Stimulated activated CD4-positive, alpha-beta T cell treated with anti-CD3 and anti-CD28 coated beads, Interleukin-1b, Interleukin-23, amount 100 ng/mL, for 4 hours (primary cell): Measurements from ENCODE around the gene PTAFR.

Experiments
- DNase-seq, 2 donors: peaks; one replicate each; pipeline ENCODE4 v3.0.0-alpha.2; 2020; ENCODE audit warnings: low read depth in 2 of 2

PTAFR gene

DNA sequence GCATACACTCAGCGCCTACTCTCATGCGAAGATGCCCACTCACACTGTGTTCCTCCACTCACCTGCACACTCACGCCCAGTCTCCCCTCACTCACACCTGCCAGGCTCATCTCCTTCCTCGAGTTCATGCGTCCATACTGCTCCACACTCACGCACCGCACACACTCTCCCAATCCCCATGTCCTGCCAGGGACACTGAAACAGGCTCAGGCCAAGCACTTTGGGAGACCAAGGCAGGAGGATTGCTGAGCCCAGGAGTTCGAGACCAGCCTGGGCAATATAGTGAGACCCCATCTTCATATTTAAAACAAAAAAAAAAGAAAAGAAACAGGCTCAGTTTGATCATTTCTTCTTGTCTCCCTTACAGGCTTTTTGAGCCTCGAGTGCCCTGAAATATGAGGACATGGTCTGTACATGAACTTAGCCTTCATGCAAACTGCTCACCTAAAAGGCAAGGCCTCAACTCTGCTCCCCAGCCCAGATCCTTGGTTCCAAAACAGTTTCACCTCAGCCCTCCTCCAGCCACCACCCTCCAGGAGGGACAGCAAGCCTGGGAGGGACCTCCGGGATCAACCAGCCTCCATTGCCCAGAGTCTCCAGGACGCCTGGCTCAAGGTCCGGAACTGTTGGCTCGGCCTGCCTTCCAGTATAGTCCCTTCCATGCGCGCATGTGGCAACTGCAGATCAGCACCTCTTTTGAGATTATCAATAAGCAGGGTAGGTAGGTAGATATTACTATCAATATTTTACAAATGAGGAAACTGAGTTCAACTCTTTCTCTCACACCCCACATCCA, 2.4 kb upstream of the PTAFR start:
- DNase-seq: no peak

DNA sequence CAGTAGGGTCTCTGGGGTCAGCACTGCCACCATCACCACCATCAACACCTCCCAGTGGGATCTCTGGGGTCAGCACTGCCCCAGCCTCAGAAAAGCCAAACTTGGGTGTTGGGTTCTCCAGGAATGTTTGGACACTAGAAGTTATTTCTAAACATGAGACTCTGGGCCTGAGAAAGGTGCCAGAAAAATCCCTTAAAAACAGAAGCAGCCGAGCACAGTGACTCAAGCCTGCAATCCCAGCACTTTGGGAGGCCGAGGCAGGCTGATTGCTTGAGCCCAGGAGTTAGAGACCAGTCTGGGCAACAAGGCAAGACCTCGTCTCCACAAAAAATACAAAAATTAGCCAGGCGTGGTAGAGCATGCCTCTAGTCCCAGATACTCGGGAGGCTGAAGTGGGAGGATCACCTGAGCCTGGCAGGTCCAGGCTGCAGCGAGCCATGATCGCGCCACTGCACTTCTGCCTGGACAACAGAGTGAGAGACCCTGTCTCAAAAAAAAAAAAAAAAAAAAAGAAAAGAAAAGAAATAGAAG, 470 bp downstream of the PTAFR start:
- DNase-seq: no peak

DNA sequence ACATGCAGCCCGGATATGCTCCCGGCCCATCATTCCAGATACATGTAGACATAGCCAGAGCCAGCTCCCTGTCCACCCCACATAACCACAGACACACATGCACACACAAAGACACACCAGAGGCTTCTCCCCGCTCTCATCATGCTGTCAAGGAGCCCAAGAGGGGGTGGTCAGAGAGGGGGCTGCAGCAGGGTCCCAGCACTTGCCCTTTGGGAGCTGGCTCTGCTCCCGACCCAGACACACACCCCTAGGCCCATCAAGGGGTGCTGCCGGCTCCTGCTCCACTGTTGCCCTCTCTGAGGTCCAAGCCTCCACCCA, 2.6 kb downstream of the PTAFR start:
- no peak for DNase-seq

DNA sequence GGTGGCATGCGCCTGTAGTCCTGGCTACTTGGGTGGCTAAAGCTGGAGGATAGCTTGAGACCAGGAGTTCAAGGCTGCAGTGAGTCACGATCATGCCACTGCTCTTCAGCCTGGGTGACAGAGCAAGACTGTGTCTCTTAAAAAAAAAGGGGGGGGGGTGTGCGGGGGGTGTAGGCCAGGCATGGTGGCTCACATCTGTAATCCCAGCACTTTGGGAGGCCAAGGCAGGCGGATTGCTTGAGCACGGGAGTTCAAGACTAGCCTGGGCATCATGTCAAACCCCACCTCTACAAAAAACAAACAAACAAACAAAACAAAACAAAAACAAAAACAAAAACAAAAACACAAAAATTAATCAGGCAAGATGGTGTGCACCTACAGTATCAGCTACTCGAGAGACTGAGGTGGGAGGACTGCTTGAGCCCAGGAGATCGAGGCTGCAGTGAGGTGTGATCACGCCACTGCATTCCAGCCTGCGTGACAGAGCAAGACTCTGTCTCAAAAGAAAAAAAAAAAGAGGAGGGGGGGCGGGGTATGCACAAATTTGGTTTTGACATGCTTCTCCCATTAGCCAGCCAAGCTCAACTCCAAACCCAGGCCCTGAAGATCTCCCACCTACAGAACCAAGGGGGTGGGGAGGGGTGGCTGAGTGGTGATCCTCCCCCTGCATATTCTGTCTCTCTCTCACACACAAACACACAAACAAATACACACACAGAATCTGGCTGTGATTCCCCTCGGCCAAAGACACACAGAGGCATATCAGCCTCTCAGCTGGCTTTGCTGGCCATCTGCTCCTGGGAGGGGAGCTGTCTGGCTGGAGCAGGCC, 3.1 kb downstream of the PTAFR start:
- DNase-seq: no peak

DNA sequence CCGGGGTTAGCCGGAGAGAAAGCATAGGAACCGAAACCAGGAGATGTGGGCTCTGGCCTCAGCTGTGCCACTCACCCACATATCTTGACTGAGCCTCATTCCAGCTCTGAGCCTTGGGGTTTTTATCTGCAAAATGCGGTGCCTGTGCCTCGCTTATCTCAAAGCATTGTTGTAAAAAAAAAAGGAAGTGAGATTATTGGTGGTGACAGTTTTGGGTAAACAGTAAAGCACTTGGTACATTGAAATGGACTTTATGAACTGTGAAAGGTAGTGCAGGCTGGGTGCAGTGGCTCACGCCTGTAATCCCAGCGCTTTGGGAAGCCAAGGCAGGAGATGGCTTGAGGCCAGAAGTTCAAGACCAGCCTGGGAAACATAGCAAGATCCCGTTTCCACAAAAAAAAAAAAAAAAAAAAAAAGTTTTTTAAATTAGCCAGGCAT, 3.8 kb downstream of the PTAFR start:
- no peak for DNase-seq

DNA sequence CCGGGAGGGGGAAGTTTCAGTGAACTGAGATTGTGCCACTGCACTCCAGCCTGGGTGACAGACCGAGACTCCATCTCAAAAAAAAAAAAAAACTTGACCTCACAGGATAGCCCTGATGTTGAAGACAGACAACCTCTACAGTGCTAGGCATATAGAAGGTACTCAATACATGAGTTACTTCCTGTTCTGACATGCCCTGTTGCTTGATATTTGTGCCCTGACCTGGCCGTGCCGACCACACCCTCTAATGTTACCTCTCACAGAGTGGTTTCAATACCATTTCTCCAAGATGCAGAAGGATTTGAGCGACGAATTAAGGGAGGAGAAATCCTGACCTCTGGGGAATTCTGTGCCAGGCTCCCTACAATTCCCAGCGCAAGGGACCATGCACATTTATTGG, 5.2 kb downstream of the PTAFR start:
- DNase-seq: no peak

DNA sequence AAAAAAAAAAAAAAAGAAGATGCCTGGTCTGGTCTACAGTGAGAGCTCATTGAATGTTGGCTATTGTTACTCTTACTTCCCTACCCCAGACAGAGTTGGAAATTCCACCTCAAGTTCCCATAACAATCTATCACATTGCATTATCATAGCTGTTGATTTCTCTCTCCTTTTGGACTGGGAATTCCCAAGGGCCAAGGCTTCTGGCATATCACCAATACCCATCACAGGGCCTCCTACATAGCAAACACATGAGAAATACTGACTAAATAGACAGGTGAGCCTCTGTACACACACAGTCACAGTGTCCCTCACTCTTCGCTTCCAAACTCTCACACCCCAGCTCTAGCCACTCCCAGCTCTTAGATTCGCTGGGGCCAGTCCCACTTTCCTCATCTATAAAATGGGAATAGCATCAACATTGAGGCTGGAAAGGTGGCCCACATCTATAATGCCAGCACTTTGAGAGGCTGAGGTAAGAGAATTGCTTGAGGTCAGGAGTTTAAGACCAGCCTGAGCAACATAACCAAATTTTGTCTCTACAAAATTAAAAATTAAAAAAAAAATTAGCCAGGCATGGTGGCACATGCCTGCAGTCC, 6.4 kb downstream of the PTAFR start:
- DNase-seq: no peak

DNA sequence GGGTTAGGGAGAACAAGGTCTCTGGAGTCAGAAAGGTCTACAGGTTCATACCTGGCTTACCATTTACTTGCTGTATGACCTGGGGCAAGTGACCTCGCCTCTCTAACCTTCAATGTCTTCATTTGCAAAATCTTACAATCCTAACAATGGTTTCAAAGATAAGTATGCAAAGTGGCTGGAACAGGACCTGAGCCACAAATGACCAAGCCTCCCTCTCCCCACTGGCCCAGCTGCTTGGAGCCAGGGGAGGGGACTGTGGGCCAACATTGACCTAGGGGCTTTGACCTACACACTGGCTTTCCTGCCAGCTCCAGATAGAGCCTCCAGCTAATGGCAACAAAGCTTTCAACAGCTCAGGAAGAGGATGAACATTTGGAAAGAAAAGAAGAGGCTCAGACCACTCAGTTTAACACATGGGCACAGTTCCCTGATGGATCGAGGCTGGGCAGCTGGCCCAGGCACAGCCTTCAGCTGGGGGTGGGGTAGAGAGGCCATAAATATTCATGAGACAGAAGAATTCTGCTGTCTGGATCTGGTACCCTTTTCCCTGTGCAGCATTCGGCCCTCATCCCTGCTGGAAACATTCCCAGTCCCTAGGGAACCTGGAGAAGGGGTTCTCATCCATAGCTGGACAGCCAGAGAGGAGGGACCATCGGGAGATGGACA, 12.9 kb downstream of the PTAFR start:
- no peak for DNase-seq

DNA sequence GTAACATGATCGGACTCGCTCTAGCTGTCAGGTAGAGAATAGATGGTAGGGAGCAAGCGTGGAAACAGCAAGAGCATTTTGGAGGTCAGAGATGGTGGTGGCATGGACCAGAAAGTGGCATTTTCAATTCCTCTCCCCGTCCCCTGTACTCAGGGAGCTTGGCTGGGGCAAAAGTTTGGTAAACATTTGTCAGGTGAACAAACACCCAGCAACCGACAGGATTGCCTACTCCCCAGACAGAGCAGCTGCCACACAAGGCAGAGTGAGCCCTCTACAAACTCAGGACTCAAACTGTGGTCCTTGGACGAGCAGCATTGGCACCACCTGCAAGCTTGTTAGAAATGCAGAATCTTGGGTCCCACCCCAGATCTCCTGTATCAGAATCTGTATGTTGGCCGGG, 14.3 kb downstream of the PTAFR start:
- no peak for DNase-seq

DNA sequence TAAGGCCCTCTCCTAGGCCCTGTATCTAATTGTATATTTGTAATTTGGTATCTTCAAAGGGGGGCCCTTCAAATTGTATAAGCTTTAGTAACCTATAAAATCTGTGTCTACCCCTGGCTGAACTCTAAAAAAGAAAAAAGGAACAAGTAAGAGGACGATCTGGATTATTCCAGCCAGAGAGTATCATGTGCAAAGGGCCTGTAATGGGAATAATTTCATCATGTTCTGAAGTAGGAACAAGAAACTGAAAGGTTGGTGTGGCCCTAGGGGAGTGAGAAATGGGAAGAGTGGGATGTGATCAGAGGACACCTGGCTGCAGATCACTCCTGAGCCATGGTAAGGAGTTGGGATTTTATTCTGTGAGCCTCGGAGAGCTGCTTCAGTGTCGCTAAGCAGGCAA, 14.7 kb downstream of the PTAFR start:
- no peak for DNase-seq

DNA sequence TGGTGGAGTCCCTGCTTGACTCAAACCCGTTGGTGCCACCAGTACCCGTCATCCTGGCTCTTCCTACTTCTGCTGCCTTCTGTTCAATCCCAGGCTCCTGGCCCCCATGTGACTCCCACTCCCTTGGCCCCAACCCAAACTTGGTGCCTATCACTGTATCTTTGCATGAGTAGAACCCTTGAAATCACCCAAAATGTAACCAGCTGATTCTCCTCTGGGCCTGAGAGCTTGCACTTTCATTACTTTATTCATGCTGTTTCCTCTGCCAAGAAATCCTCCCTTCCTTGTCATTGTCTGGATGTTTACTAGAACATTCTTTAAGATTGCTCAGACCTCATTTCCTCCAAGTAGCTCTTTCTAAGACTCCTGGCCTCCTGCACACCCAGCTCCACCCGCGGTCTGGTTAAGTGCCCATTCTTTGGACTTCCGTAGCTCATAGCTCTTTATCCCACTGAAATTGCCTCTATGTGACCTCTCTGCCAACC, 15.7 kb downstream of the PTAFR start:
- DNase-seq: no peak

DNA sequence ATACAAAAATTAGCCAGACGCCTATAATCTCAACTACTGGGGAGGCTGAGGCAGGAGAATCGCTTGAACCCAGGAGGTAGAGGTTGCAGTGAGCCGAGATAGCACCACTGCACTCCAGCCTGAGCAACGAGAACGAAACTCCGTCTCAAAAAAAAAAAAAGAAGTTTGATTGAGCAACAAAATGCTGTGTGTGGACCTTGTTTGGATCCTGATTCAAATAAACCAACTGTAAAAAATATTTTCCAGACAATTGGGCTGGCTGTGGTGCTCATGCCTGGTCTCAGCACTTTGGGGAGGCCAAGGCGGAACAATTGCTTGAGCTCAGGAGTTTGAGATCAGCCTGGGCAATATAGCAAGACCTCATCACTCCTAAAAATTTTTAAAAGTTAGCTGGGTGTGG, 16.8 kb downstream of the PTAFR start:
- no peak for DNase-seq

DNA sequence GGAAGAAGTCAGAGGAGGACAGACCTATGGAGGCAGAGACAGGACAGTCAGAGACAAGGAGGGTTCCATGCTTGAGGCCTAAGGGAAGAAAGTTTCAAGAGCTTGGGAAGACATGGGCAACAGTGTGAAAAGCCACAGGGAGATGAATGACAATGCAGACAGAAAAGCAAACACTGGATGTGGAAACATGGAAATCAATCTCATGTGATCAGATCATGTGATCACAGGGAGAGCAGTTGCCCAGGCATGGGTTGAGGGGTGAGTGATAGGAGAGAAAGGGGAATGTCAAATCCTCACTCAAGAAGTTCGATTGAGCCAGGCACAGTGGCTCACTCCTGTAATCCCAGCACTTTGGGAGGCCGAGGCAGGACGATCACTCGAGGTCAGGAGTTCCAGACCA, 17.2 kb downstream of the PTAFR start:
- DNase-seq: no peak

DNA sequence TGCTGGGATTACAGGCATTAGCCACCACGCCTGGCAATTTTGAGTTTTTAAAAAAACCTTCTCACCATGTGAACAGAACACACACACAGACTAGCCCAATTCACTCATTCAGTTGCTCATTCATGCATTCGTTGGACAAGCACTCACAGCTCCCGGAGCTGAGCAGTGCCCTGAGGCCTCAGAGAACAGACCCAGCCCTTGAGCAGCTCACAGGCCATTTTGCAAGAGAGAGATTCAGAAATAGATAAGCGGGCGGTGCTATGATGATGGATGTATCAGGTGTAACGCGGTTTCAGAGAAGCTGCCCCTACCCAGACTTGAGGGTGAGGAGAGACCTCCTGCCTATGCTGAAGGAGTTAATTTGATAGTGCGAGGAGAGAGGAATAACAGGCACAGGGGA, 18.6 kb downstream of the PTAFR start:
- DNase-seq: no peak

DNA sequence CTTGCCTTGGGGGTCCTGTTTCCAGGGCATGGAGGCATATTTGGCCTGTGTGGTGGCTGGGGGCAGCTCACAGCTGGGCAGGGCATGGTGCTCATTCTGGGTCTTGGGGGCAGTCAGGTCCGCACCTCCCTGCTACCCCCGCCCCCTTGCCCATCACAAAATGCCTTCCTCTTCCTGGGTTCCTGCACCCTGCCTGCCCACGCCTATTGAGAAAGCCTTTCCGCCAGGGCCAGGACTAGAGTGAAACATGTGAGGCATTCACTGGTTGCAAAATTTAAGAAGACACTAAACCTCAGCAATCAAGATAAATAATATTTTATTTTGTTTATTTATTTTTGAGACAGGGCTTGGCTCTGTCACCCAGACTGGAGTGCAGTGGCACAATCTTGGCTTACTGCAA, 19.7 kb downstream of the PTAFR start:
- DNase-seq: no peak

DNA sequence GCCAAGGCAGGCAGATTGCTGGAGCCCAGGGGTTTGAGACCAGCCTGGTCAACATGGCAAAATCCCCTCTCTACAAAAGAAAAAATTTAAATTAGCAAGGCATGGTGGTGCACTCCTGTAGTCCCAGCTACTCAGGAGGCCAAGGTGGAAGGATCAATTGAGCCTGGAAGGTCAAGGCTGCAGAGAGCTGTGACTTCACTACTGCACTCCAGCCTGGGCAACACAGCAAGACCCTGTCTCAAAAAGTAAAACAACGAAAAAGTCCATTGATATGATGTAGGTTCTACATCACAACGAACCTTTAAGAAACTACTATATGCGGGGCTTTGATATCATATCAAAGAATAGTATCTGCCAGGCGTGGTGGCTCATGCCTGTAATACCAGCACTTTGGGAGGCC, 20.9 kb downstream of the PTAFR start:
- DNase-seq: no peak

DNA sequence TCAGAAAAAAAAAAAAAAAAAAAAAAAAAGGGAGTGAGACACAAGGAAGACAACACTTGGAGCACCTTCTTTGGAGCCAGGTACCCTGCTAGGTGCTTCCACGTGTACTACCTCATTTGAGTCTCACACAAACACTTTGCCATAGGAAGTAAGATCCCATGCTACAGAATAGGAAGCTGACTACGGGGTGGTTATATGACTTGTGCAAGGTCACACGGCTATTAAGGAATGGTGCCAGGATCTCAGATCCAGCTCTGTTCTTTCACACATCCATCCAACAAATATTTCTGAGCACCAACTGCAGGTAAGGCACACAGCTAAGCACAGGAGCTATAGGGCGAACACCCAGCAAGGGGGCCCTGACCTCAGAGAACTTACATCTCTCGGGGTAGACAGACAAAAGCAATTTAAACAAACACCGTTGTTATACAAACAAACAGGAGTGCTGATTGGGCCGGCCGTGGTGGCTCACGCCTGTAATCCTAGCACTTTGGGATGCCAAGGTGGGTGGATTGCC, 22.4 kb downstream of the PTAFR start:
- DNase-seq: no peak

DNA sequence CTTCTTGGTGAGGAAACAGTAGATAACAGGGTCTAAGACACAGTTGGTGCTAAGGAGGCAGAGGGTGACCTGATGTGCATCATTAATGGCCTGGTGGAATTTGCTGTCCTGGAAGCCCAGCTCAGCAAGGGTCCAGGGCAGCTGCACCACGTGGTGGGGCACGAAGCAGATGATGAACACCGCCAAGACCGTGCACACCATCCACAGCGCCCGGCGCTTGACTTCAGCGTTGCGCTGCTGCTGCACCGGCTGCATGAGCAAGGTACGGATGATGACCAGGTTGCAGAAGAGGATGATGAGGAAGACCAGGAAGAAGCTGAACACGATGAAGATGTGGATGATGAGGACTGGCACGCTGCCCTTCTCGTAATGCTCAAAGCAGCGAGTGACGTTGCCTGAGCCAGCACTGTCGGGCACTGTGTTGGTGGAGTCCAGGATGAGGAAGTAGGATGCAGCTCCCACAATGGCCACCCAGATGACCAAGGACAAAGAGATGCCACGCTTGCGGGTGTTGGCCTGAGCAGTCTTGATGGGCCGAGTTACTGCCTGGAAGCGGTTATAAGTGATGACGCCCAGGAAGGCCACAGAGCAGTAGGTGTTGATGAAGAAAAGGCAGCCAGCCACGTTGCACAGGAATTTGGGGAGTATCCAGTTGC, 26.2 kb downstream of the PTAFR start:
- no peak for DNase-seq

DNA sequence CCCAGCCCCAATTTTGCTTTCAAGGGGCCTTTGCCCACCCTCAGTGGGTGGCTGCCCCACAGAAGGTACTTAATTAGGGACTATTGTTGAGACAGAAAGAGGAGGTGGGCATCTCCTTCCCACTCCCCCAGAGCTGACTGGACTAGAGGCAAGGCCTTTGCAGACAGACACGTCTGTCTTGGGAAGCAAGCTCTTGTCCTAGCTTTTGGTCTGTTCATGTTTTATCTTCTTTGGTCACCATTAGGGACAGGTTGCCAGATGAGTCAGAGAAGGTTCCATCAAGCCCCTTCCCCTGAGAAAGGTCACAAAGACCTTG, 27.7 kb downstream of the PTAFR start:
- DNase-seq: no peak

DNA sequence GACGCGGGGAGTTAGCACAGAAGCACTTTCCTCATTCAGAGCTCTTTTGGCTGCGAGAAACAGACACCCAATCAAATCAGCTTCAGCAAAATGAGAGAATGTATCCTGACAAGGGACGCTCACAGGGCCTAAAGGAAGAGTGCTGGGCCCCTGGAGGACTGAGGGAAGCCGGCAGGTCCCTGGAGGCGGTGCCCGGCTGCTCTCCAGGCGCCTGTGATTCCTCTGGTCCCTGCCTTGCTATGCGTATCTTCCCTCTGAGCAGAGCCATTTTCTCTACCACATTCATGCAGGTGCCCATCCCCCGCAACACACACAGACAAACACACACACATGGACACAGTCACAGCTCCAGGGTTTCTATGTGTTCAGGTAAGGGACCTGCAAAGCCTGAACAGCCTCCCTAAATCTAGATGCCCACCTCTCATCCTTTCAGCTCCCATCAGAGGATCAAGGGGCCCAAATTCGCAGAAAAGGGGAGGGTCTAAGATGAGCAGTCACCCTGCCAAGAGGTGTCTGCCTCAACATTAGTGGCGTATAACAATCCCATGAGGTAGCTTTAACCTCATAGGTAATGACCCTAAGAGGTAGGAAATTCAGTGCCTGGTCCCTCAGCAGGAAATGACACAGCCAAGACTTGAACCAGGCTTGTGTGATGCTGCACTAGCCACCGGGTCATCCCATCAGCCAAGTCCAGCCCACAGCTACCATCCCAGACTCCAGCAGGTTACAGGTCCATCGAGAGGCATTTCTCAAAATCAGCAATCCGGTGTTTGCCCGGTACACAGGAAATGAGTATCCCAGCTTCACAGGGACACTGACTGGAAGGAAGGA, 29.0 kb downstream of the PTAFR start:
- no peak for DNase-seq

DNA sequence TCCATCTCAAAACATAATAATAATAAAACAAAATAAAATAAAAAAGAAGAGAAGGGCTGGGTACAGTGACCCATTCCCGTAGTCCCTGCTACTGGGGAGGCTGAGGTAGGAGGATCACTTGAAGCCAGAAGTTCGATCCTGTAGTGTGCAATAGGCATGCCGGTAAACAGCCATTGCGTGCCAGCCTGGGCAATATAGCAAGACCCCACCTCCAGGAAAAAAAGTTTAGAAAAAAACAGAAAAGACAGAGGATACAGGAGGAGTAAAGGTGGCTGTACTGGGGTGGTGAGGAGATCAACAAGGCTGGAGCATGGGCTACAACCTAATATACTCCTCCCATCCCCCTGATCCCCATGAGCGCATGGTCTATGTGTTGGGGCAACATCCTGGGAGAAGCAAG, 30.8 kb downstream of the PTAFR start:
- no peak for DNase-seq
